ENCODE data around the gene RFESD. TPM values are rescaled to one million over a fixed set of nuclear protein-coding genes. Genes with fewer than 3 reads are reported as not detected.

RFESD gene
- total RNA-seq, 3 donors from 2014 or later, result 1.6 to 4.3 (median 3.4) TPM

DNA sequence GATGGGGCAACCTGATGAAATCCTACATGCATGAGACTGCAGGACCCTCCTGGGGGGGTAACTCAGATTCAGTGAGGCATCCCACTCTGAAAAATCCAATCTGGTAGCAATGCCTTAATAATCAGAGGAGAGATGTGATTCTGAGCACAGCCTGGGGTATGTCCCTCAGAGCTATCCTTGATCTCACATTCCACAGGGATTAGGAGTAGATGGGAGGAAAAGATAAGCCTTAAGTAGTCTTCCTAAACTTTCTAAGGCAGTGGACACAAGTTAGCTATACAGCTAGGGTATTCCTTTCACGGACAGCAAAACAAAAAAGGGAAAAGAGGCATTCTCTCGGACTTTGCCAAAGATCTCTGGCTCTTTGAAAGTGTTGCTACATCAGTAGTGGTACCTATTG is 40.1 kb downstream of the RFESD start:
- no peaks in the 10 kb centered on the region for H3K27me3 ChIP-seq
- H3K4me1 ChIP-seq, result no peaks in the 10 kb centered on the region
- no peak for TF ChIP-seq POLR2A (IDR thresholded peaks at IDR 0.05)
- TF ChIP-seq POLR2AphosphoS5 (IDR thresholded peaks at IDR 0.05), result no peak
- no peak overlapping the region for H3K4me3 ChIP-seq
- no peak overlapping the region for H3K27ac ChIP-seq
- DNase-seq (ENCODE audit: low spot score in 2 of 2), result no peak
- intact Hi-C loops (cut with DNase I; ENCODE audit: low total_unique reads), result no loop called here
- H3K36me3 ChIP-seq, result no peaks in the 10 kb centered on the region
- no peaks in the 10 kb centered on the region for H3K9me3 ChIP-seq

DNA sequence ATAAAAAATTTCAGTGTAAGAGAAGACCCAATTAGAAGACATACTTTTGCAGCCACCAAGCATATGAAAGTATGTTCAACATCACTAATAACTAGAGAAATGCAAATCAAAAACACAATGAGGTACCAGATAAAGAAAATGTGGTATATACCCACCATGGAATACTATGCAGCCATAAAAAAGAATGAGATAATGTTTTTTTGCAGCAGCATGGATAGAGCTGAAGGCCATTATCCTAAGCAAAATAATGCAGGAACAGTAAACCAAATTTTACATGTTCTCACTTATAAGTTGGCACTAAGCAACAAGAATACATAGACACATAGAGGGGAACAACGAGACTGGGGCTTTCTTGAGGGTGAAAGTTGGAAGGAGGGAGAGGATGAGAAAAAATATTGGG is 43.1 kb downstream of the RFESD start:
- no peak for DNase-seq (ENCODE audit: low spot score in 2 of 2)
- intact Hi-C loops (cut with DNase I; ENCODE audit: low total_unique reads), result no loop called here

DNA sequence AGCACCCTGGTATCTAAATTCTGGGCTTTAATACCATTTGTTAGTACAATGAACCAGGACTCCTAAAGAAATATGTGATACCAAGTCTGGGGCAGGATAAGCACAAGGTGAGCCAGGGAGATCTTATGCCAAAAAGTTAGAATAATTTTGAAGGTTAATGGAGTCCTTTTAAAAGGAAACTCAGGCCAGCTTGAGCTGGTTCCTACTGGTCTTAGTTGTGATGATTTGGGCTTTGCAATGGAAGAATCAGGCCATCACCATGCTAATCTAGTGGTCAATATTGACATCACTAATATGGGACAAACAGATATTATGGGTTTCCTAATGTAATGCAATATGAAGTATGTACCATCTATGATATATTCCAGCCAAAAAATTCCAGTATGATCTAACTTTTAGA is 43.8 kb downstream of the RFESD start:
- TF ChIP-seq, protein P1, sequence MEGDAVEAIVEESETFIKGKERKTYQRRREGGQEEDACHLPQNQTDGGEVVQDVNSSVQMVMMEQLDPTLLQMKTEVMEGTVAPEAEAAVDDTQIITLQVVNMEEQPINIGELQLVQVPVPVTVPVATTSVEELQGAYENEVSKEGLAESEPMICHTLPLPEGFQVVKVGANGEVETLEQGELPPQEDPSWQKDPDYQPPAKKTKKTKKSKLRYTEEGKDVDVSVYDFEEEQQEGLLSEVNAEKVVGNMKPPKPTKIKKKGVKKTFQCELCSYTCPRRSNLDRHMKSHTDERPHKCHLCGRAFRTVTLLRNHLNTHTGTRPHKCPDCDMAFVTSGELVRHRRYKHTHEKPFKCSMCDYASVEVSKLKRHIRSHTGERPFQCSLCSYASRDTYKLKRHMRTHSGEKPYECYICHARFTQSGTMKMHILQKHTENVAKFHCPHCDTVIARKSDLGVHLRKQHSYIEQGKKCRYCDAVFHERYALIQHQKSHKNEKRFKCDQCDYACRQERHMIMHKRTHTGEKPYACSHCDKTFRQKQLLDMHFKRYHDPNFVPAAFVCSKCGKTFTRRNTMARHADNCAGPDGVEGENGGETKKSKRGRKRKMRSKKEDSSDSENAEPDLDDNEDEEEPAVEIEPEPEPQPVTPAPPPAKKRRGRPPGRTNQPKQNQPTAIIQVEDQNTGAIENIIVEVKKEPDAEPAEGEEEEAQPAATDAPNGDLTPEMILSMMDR (IDR thresholded peaks at IDR 0.05), result no peak
- TF ChIP-seq POLR2AphosphoS5 (IDR thresholded peaks at IDR 0.05) (no peak), POLR2A (IDR thresholded peaks at IDR 0.05) (no peak)
- H3K27ac ChIP-seq, result no peak overlapping the region
- H3K9me3 ChIP-seq, result no peaks in the 10 kb centered on the region
- intact Hi-C loops (cut with DNase I; ENCODE audit: low total_unique reads), result no loop called here
- H3K36me3 ChIP-seq, result no peaks in the 10 kb centered on the region
- no peak overlapping the region for H3K4me3 ChIP-seq
- DNase-seq (ENCODE audit: low spot score in 2 of 2), result no peak
- H3K4me1 ChIP-seq, result no peaks in the 10 kb centered on the region
- H3K27me3 ChIP-seq, result no peaks in the 10 kb centered on the region

More for the DNA sequence above, 43.1 kb downstream of the RFESD start:
- H3K27me3 ChIP-seq, result no peaks in the 10 kb centered on the region
- TF ChIP-seq POLR2A (IDR thresholded peaks at IDR 0.05) (no peak), POLR2AphosphoS5 (IDR thresholded peaks at IDR 0.05) (no peak)
- TF ChIP-seq, protein P1 (IDR thresholded peaks at IDR 0.05), result no peak
- no peaks in the 10 kb centered on the region for H3K4me1 ChIP-seq
- no peaks in the 10 kb centered on the region for H3K9me3 ChIP-seq
- H3K4me3 ChIP-seq, result no peak overlapping the region
- no peaks in the 10 kb centered on the region for H3K36me3 ChIP-seq
- H3K27ac ChIP-seq, result no peak overlapping the region

DNA sequence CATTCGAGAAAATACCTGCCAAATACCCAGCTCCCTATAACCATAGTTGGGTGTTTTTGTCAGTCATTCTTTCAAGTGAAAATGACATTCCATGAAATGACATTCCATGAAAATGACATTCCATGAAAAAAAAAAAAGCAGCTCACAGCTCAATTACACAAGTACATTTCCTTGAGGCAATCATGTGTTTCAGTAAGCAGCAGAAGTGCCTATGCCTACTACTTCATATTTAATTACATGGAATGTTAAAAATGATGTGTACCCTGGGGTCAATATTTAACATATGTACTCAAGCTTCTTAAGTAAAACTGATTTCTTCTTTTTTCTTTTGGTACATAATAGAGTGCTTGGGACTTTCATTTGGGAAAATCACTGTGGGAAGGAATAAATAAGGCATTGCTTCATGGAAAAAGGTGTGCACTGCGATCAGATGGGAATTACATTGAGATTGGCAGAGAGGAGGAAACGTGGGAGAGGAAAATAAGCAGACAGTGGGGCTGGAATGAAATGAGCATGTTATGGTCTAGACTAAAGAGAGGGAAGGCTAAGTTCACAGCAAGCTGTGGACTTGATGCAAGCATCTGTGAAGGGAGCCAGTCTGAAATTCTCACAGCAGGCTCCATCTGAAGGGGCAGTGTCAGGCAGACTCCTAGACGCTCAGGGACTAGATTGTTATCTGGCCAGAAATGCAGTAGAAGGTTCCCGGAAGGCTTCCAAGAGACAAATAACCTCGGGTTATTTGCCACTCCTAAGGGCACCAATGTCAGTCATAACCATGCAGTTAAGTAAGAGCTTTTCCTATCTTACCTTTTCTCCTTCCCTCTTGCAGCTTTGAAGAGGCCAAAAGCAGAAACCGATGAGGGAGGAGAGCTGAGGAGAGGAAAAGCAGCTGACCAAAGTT is 51.5 kb downstream of the RFESD start:
- DNase-seq (ENCODE audit: low spot score in 2 of 2), result no peak
- no peak overlapping the region for H3K4me3 ChIP-seq
- no peaks in the 10 kb centered on the region for H3K36me3 ChIP-seq
- H3K4me1 ChIP-seq, result no peaks in the 10 kb centered on the region
- H3K27ac ChIP-seq, result no peak overlapping the region
- no peaks in the 10 kb centered on the region for H3K27me3 ChIP-seq
- intact Hi-C loops (cut with DNase I; ENCODE audit: low total_unique reads), result no loop called here
- TF ChIP-seq POLR2A (IDR thresholded peaks at IDR 0.05) (no peak), POLR2AphosphoS5 (IDR thresholded peaks at IDR 0.05) (no peak)
- TF ChIP-seq, protein P1 (IDR thresholded peaks at IDR 0.05), result no peak
- no peaks in the 10 kb centered on the region for H3K9me3 ChIP-seq

DNA sequence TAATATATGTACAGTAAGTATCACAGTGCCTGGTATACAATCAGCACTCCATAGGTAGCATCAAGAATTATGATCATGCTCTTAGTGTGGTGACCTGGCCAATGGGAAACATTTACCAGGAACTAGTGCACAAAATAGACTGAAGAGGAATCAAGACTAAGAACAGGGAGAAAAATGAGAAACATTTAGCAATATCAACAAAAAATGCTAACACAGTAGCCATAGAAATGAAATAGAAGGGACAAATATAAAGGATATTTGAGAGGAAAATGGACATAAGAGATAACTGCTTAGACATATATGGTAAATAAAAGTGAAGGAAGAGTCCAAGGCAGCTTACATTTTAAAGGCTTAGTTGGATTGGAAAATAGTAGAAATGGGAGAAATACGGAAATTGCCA is 52.8 kb downstream of the RFESD start:
- no peak overlapping the region for H3K4me3 ChIP-seq
- H3K4me1 ChIP-seq, result no peaks in the 10 kb centered on the region
- H3K27me3 ChIP-seq, result no peaks in the 10 kb centered on the region
- H3K9me3 ChIP-seq, result no peaks in the 10 kb centered on the region
- DNase-seq (ENCODE audit: low spot score in 2 of 2), result no peak
- TF ChIP-seq POLR2A (IDR thresholded peaks at IDR 0.05), result no peak
- TF ChIP-seq, protein P1 (IDR thresholded peaks at IDR 0.05), result no peak
- TF ChIP-seq POLR2AphosphoS5 (IDR thresholded peaks at IDR 0.05), result no peak
- intact Hi-C loops (cut with DNase I; ENCODE audit: low total_unique reads), result no loop called here
- no peaks in the 10 kb centered on the region for H3K36me3 ChIP-seq
- H3K27ac ChIP-seq, result no peak overlapping the region

Data from breast epithelium (tissue), 4 donors.